Measurements from ENCODE around the gene ARL8A.

The ARL8A gene

GRCh38 chr1:202093858-202094257 lies 50.7 kb downstream of the ARL8A start:
- DNase-seq (ENCODE audit: low read depth, low spot score) = no peak
- Histone ChIP-seq H3K27me3 (ENCODE audit: control insufficient read depth, insufficient read depth, low read length) (no peaks in the 10 kb centered on the region), H3K27ac (ENCODE audit: low read length) (no peak overlapping the region), H3K4me1 (ENCODE audit: control insufficient read depth, insufficient read depth, low read length) (no peaks in the 10 kb centered on the region), H3K36me3 (ENCODE audit: control insufficient read depth, insufficient read depth, low read length) (no peaks in the 10 kb centered on the region), H3K4me3 (ENCODE audit: low read length) (no peak overlapping the region), H3K9me3 (ENCODE audit: control insufficient read depth, insufficient read depth, low read length) (no peaks in the 10 kb centered on the region)
- WGBS (ENCODE audit: insufficient coverage, insufficient read length) = no CpG with 5 or more reads among the region's 6 CpGs

GRCh38 chr1:202090994-202091393 lies 53.5 kb downstream of the ARL8A start:
- no CpG with 5 or more reads among the region's 3 CpGs for WGBS (ENCODE audit: insufficient coverage, insufficient read length)
- Histone ChIP-seq H3K27ac (ENCODE audit: low read length) (no peak overlapping the region), H3K4me3 (ENCODE audit: low read length) (no peak overlapping the region), H3K36me3 (ENCODE audit: control insufficient read depth, insufficient read depth, low read length) (no peaks in the 10 kb centered on the region), H3K27me3 (ENCODE audit: control insufficient read depth, insufficient read depth, low read length) (no peaks in the 10 kb centered on the region), H3K4me1 (ENCODE audit: control insufficient read depth, insufficient read depth, low read length) (peaks cover 2% of the 10 kb centered on the region), H3K9me3 (ENCODE audit: control insufficient read depth, insufficient read depth, low read length) (no peaks in the 10 kb centered on the region)
- no peak for DNase-seq (ENCODE audit: low read depth, low spot score)

GRCh38 chr1:202088206-202088605 lies 56.3 kb downstream of the ARL8A start:
- Histone ChIP-seq H3K27me3 (ENCODE audit: control insufficient read depth, insufficient read depth, low read length) (no peaks in the 10 kb centered on the region), H3K4me3 (ENCODE audit: low read length) (no peak overlapping the region), H3K4me1 (ENCODE audit: control insufficient read depth, insufficient read depth, low read length) (peaks cover 11% of the 10 kb centered on the region), H3K9me3 (ENCODE audit: control insufficient read depth, insufficient read depth, low read length) (no peaks in the 10 kb centered on the region), H3K27ac (ENCODE audit: low read length) (no peak overlapping the region), H3K36me3 (ENCODE audit: control insufficient read depth, insufficient read depth, low read length) (no peaks in the 10 kb centered on the region)
- WGBS (ENCODE audit: insufficient coverage, insufficient read length) = no CpG with 5 or more reads among the region's 3 CpGs
- DNase-seq (ENCODE audit: low read depth, low spot score) = no peak

GRCh38 chr1:202086579-202087350 lies 57.8 kb downstream of the ARL8A start:
- Histone ChIP-seq H3K9me3 (ENCODE audit: control insufficient read depth, insufficient read depth, low read length) (no peaks in the 10 kb centered on the region), H3K36me3 (ENCODE audit: control insufficient read depth, insufficient read depth, low read length) (no peaks in the 10 kb centered on the region), H3K27me3 (ENCODE audit: control insufficient read depth, insufficient read depth, low read length) (no peaks in the 10 kb centered on the region), H3K4me3 (ENCODE audit: low read length) (no peak overlapping the region), H3K27ac (ENCODE audit: low read length) (no peak overlapping the region), H3K4me1 (ENCODE audit: control insufficient read depth, insufficient read depth, low read length) (peaks cover 11% of the 10 kb centered on the region)
- DNase-seq (ENCODE audit: low read depth, low spot score) = no peak
- no CpG with 5 or more reads among the region's 7 CpGs for WGBS (ENCODE audit: insufficient coverage, insufficient read length)

GRCh38 chr1:202085682-202086373 lies 58.7 kb downstream of the ARL8A start:
- H3K27ac ChIP-seq (ENCODE audit: low read length) = no peak overlapping the region
- peaks cover 11% of the 10 kb centered on the region for H3K4me1 ChIP-seq (ENCODE audit: control insufficient read depth, insufficient read depth, low read length)
- no peaks in the 10 kb centered on the region for H3K36me3 ChIP-seq (ENCODE audit: control insufficient read depth, insufficient read depth, low read length)
- no peak overlapping the region for H3K4me3 ChIP-seq (ENCODE audit: low read length)
- no peak for DNase-seq (ENCODE audit: low read depth, low spot score)
- no peaks in the 10 kb centered on the region for H3K27me3 ChIP-seq (ENCODE audit: control insufficient read depth, insufficient read depth, low read length)
- WGBS (ENCODE audit: insufficient coverage, insufficient read length) = no CpG with 5 or more reads among the region's 7 CpGs
- no peaks in the 10 kb centered on the region for H3K9me3 ChIP-seq (ENCODE audit: control insufficient read depth, insufficient read depth, low read length)

GRCh38 chr1:202084791-202085681 lies 59.5 kb downstream of the ARL8A start:
- DNase-seq (ENCODE audit: low read depth, low spot score) = no peak
- Histone ChIP-seq H3K36me3 (ENCODE audit: control insufficient read depth, insufficient read depth, low read length) (no peaks in the 10 kb centered on the region), H3K9me3 (ENCODE audit: control insufficient read depth, insufficient read depth, low read length) (no peaks in the 10 kb centered on the region), H3K27me3 (ENCODE audit: control insufficient read depth, insufficient read depth, low read length) (no peaks in the 10 kb centered on the region), H3K4me3 (ENCODE audit: low read length) (no peak overlapping the region), H3K4me1 (ENCODE audit: control insufficient read depth, insufficient read depth, low read length) (peaks cover 11% of the 10 kb centered on the region), H3K27ac (ENCODE audit: low read length) (no peak overlapping the region)
- WGBS (ENCODE audit: insufficient coverage, insufficient read length) = no CpG with 5 or more reads among the region's 16 CpGs
